ENCODE results near the gene SHLD2.

GRCh38 chr10:87059401-87059800, 35.6 kb upstream of the SHLD2 start:
- TF ChIP-seq GATA2 (IDR thresholded peaks at IDR 0.05; ENCODE audit: low read depth, low read length) (no peak), GATA3 (IDR thresholded peaks at IDR 0.05; ENCODE audit: low read depth, low read length) (no peak)

Data from SH-SY5Y (cell line).